Hepatocyte (in vitro differentiated cells): ENCODE results near the gene SHISAL2A. TPM values are rescaled to one million over a fixed set of nuclear protein-coding genes. Genes with fewer than 3 reads are reported as not detected.
A peak's percentile ranks its signal among the peaks of the same experiment; 100 is the strongest.

ENCODE experiments used
- DNase-seq: peaks from one replicate; pipeline ENCODE4 v3.0.0-alpha.2; 2016; ENCODE audit warnings: low spot score
- H2AFZ ChIP-seq: fragments of 200-600 bp; sonication (generic); 2 replicates; pipeline ENCODE4 v1.6.0; 2016; ENCODE audit warnings: antibody characterized with exemption, mild to moderate bottlenecking
- H3K27ac ChIP-seq: fragments of 200-600 bp; sonication (generic); 2 replicates; pipeline ENCODE4 v1.5.1; 2016; ENCODE audit warnings: mild to moderate bottlenecking
- H3K27me3 ChIP-seq: fragments of 200-600 bp; sonication (generic); 2 replicates; pipeline ENCODE4 v1.6.1; 2016
- H3K36me3 ChIP-seq: fragments of 200-600 bp; sonication (generic); replicated peaks from 2 replicates; pipeline ENCODE4 v1.5.1; 2016; ENCODE audit warnings: low read depth; ENCODE audit not compliant: insufficient read depth
- H3K4me1 ChIP-seq: fragments of 200-600 bp; sonication (generic); 2 replicates; pipeline ENCODE4 v1.5.1; 2016; ENCODE audit warnings: mild to moderate bottlenecking, moderate library complexity; ENCODE audit not compliant: insufficient read depth
- H3K4me2 ChIP-seq: fragments of 200-600 bp; sonication (generic); 2 replicates; pipeline ENCODE4 v1.6.0; 2016
- H3K4me3 ChIP-seq: fragments of 200-600 bp; sonication (generic); 2 replicates; pipeline ENCODE4 v1.5.1; 2016; ENCODE audit warnings: mild to moderate bottlenecking
- H3K79me2 ChIP-seq: fragments of 200-600 bp; sonication (generic); 2 replicates; pipeline ENCODE4 v1.6.0; 2017; ENCODE audit warnings: mild to moderate bottlenecking
- H3K9me2 ChIP-seq: fragments of 200-600 bp; sonication (generic); replicated peaks from 2 replicates; pipeline ENCODE4 v1.6.0; 2017; ENCODE audit warnings: mild to moderate bottlenecking; ENCODE audit not compliant: insufficient read depth
- H3K9me3 ChIP-seq: fragments of 200-600 bp; sonication (generic); 2 replicates; pipeline ENCODE4 v1.5.1; 2016; ENCODE audit warnings: low read depth, mild to moderate bottlenecking
- H4K20me1 ChIP-seq: fragments of 200-600 bp; sonication (generic); 2 replicates; pipeline ENCODE4 v1.6.0; 2016; ENCODE audit warnings: mild to moderate bottlenecking; ENCODE audit not compliant: insufficient read depth, poor library complexity, severe bottlenecking
- CTCF ChIP-seq: fragments of 200-600 bp; sonication (generic); IDR thresholded peaks from 2 replicates; pipeline ENCODE4 v1.5.1; 2016; ENCODE audit warnings: antibody characterized with exemption, mild to moderate bottlenecking; ENCODE audit not compliant: poor library complexity
- EZH2 ChIP-seq: fragments of 200-600 bp; sonication (generic); IDR thresholded peaks from 2 replicates; pipeline ENCODE4 v1.6.1; 2016; ENCODE audit warnings: antibody characterized with exemption, mild to moderate bottlenecking, borderline replicate concordance
- EZH2phosphoT487 ChIP-seq: fragments of 200-600 bp; sonication (generic); IDR thresholded peaks from one replicate; pipeline ENCODE4 v1.6.1; 2018; ENCODE audit warnings: antibody characterized with exemption, mild to moderate bottlenecking, low read depth, moderate library complexity; ENCODE audit not compliant: unreplicated experiment, severe bottlenecking
- WGBS: methylation state at CpG from one replicate; pipeline ENCODE4 v1.1.6; 2016; ENCODE audit warnings: low lambda C conversion rate; ENCODE audit errors: missing lambda C conversion rate; 5-methylcytosine and 5-hydroxymethylcytosine counted together
- polyA plus RNA-seq: library from polyadenylated mRNA; unstranded; fragments of >200 nt; fragmentation: Nextera tagmentation; extraction: Ambion mirVana; gene quantifications from 2 replicates; pipeline ENCODE4 v1.2.1, GENCODE V29; 2016
- total RNA-seq: library from RNA; depleted of rRNA; stranded (reverse); fragments of >200 nt; gene quantifications from 2 replicates; pipeline ENCODE4 v1.2.3, GENCODE V29; 2014

The SHISAL2A gene
- total and polyA plus RNA-seq, 2 experiments from 2014 or later: 0.47 to 0.89 TPM

GRCh38 chr1:52659356-52659755 lies 26.4 kb downstream of the SHISAL2A start:
- no peak overlapping the region for H2AFZ ChIP-seq

GRCh38 chr1:52659851-52660596 lies 27.1 kb downstream of the SHISAL2A start:
- DNase-seq: no peak
- Histone ChIP-seq H3K4me3 (no peak overlapping the region), H3K36me3 (no peaks in the 10 kb centered on the region), H3K27ac (peak overlapping the region; percentile 29), H3K27me3 (no peaks in the 10 kb centered on the region), H3K79me2 (no peaks in the 10 kb centered on the region), H3K4me2 (no peak overlapping the region), H4K20me1 (no peaks in the 10 kb centered on the region), H2AFZ (no peak overlapping the region), H3K4me1 (peaks cover 19% of the 10 kb centered on the region), H3K9me3 (no peaks in the 10 kb centered on the region), H3K9me2 (no peaks in the 10 kb centered on the region)
- TF ChIP-seq EZH2: no peak
- no peak for TF ChIP-seq EZH2phosphoT487
- TF ChIP-seq CTCF: no peak
- 46% methylated on average over 13 of the region's 13 CpGs for WGBS

More at GRCh38 chr1:52659356-52659755, 26.4 kb downstream of the SHISAL2A start:
- TF ChIP-seq EZH2 (no peak), EZH2phosphoT487 (no peak), CTCF (no peak)
- Histone ChIP-seq H3K27ac (no peak overlapping the region), H3K4me3 (no peak overlapping the region), H3K79me2 (no peaks in the 10 kb centered on the region), H3K9me3 (no peaks in the 10 kb centered on the region), H3K4me1 (peaks cover 15% of the 10 kb centered on the region), H4K20me1 (no peaks in the 10 kb centered on the region), H3K4me2 (no peak overlapping the region), H3K27me3 (no peaks in the 10 kb centered on the region), H3K9me2 (no peaks in the 10 kb centered on the region), H3K36me3 (no peaks in the 10 kb centered on the region)
- no peak for DNase-seq
- 81% methylated on average over 3 of the region's 3 CpGs for WGBS

GRCh38 chr1:52660807-52661206 lies 27.8 kb downstream of the SHISAL2A start:
- Histone ChIP-seq H3K9me2 (no peaks in the 10 kb centered on the region), H3K27me3 (no peaks in the 10 kb centered on the region), H3K79me2 (no peaks in the 10 kb centered on the region), H3K4me1 (peaks cover 25% of the 10 kb centered on the region), H2AFZ (no peak overlapping the region), H3K4me2 (no peak overlapping the region), H4K20me1 (no peaks in the 10 kb centered on the region), H3K27ac (no peak overlapping the region), H3K9me3 (no peaks in the 10 kb centered on the region), H3K36me3 (no peaks in the 10 kb centered on the region), H3K4me3 (no peak overlapping the region)
- TF ChIP-seq EZH2 (no peak), CTCF (no peak)
- DNase-seq: no peak
- 65% methylated on average over 3 of the region's 3 CpGs for WGBS
